Islet of Langerhans (tissue), 1 donor: ENCODE data around the gene AMY2A.
A peak's percentile ranks its signal among the peaks of the same experiment; 100 is the strongest.
"Not testable (repeated sequence)": the region's sequence is repeated elsewhere in the genome, so short reads cannot be mapped to it uniquely, and the experiment has no call there.

ENCODE experiments used
- FAIRE-seq: peaks from one replicate; lab custom pipeline; 2011; peaks lifted over from hg19 to GRCh38; lab: Jason Lieb, UNC

AMY2A gene

GRCh38 chr1:103616994-103617477 lies at the start of gene AMY2A:
TSS of gene AMY2A (plus strand) at chr1:103617427. CDS start at chr1:103617441, 14 bp downstream.
- FAIRE-seq: not testable (repeated sequence)

- no peak for FAIRE-seq
These were observed 47.7 kb upstream of the AMY2A start for GRCh38 chr1:103569493-103569892.

GRCh38 chr1:103571289-103571688 lies 45.9 kb upstream of the AMY2A start, which contains the start of gene AMY2B:
TSS of gene AMY2B (plus strand) at chr1:103571589. CDS start at chr1:103571603, 14 bp downstream.
- not testable (repeated sequence) for FAIRE-seq

GRCh38 chr1:103576065-103576464 lies 41.2 kb upstream of the AMY2A start:
- FAIRE-seq: no peak

GRCh38 chr1:103576784-103577183 lies 40.4 kb upstream of the AMY2A start:
- not testable (repeated sequence) for FAIRE-seq

- no peak for FAIRE-seq
These were observed 34.8 kb upstream of the AMY2A start for GRCh38 chr1:103582464-103582863.

- FAIRE-seq: peak; percentile 70
These were observed 33.3 kb upstream of the AMY2A start for GRCh38 chr1:103583887-103584286.

- no peak for FAIRE-seq
These were observed 32.7 kb upstream of the AMY2A start for GRCh38 chr1:103584537-103584936.

- not testable (repeated sequence) for FAIRE-seq
These were observed 14.5 kb upstream of the AMY2A start for GRCh38 chr1:103602740-103603139.

GRCh38 chr1:103616362-103616761 lies 865 bp upstream of the AMY2A start:
- FAIRE-seq: no peak

GRCh38 chr1:103627436-103627835 lies 10.2 kb downstream of the AMY2A start:
- FAIRE-seq: not testable (repeated sequence)

- not testable (repeated sequence) for FAIRE-seq
These were observed 24.0 kb downstream of the AMY2A start for GRCh38 chr1:103641194-103641593.

GRCh38 chr1:103643908-103644307 lies 26.7 kb downstream of the AMY2A start:
- not testable (repeated sequence) for FAIRE-seq

- not testable (repeated sequence) for FAIRE-seq
These were observed 33.1 kb downstream of the AMY2A start for GRCh38 chr1:103650305-103650704.

GRCh38 chr1:103650889-103651288 lies 33.7 kb downstream of the AMY2A start:
- FAIRE-seq: not testable (repeated sequence)

- FAIRE-seq: not testable (repeated sequence)
These were observed 36.9 kb downstream of the AMY2A start for GRCh38 chr1:103654133-103654532.

- FAIRE-seq: not testable (repeated sequence)
These were observed 38.2 kb downstream of the AMY2A start, which contains the start of gene AMY1A for GRCh38 chr1:103655460-103655859. TSS of gene AMY1A (plus strand) at chr1:103655760. CDS start at chr1:103656331, 571 bp downstream.
